H1 (cell line): ENCODE results near the gene SERPINB6. TPM values are rescaled to one million over a fixed set of nuclear protein-coding genes. Genes with fewer than 3 reads are reported as not detected.

ENCODE experiments used
- ASH2L ChIP-seq: fragments of 200-600, 300-600 bp; sonication (generic); IDR thresholded peaks from one replicate; pipeline ENCODE4 v1.7.1; 2017; ENCODE audit warnings: low read length
- BCL11A ChIP-seq, 2 experiments: IDR thresholded peaks; one replicate each; pipeline ENCODE4 v1.6.1; 2011; ENCODE audit warnings: low read depth in 2 of 2, low read length in 2 of 2, mild to moderate bottlenecking in 2 of 2
- NRF1 ChIP-seq: IDR thresholded peaks from 2 replicates; pipeline ENCODE4 v1.6.1; 2011; ENCODE audit warnings: mild to moderate bottlenecking, low read depth, low read length, improper control_type of control experiment
- RFX5 ChIP-seq: IDR thresholded peaks from 2 replicates; pipeline ENCODE4 v1.6.1; 2011; ENCODE audit warnings: low read depth, low read length, improper control_type of control experiment, borderline replicate concordance
- polyA plus RNA-seq, 7 experiments: library from polyadenylated mRNA; depleted of rRNA in 3 of 7; stranded (reverse) in 5 of 7; unstranded in 2 of 7; fragments of >200 nt in 5 of 7; fragments of 200-250 nt in 2 of 7; gene quantifications; 1 replicate in 5 of 7; 2 replicates in 1 of 7; 4 replicates in 1 of 7; pipeline versions ENCODE4 v1.2.1 to v1.2.3, GENCODE V29; 2011 to 2013; ENCODE audit warnings: missing spikeins in 2 of 7, mixed read lengths in 2 of 7
- total RNA-seq: library from RNA; stranded (reverse); fragmentation: NEBNext Ultra II Directional; extraction: Animal tissue kit (Norgen Biotek cat#: 25700); gene quantifications from 2 replicates; pipeline ENCODE4 v1.2.1, GENCODE V29; 2021
- TF ChIP-seq, protein P1 (sequence below): IDR thresholded peaks from 2 replicates; pipeline ENCODE4 v1.6.1; 2011; ENCODE audit warnings: low read length, improper control_type of control experiment

Gene SERPINB6
- total and polyA plus RNA-seq, 2 of the 8 experiments (the other 6 are each of a cell fraction or from before 2014, with no cell fraction given) = 27.2 to 29.4 TPM

DNA sequence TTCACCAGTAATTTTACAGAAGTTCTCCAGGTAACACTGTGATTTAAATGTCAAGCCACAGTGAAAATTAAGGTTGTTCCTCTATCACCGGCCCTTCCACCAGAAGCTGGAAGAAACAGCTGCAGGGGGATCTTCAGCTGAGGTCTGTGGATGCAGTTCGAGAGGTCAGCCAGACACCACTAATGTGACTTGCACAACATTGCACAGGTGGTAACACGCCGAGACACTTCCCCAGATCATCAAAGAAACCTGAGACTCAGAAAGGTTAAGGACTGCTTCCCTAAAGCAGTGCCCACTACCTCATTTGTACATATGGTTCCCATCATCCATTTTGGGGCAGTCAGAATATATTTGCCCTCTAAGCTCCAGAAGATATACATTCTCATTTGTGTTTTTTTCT, 60.2 kb downstream of the SERPINB6 start (continued):
- TF ChIP-seq, protein P1, sequence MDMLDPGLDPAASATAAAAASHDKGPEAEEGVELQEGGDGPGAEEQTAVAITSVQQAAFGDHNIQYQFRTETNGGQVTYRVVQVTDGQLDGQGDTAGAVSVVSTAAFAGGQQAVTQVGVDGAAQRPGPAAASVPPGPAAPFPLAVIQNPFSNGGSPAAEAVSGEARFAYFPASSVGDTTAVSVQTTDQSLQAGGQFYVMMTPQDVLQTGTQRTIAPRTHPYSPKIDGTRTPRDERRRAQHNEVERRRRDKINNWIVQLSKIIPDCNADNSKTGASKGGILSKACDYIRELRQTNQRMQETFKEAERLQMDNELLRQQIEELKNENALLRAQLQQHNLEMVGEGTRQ = no peak
- TF ChIP-seq RFX5 (no peak), NRF1 (no peak), BCL11A (IDR thresholded peaks at IDR 0.05; ENCODE audit: low read depth in 2 of 2, low read length in 2 of 2) (no peak), ASH2L (no peak)
